Immature natural killer cell (primary cell): ENCODE data around the gene CCDC92. TPM values are rescaled to one million over a fixed set of nuclear protein-coding genes. Genes with fewer than 3 reads are reported as not detected.

Experiments
- polyA plus RNA-seq, 3 donors: library from polyadenylated mRNA; unstranded; fragments of 300-500 nt; fragmentation: Illumina TruSeq; gene quantifications; one replicate each; pipeline ENCODE4 v1.2.3, GENCODE V29; 2021

The CCDC92 gene
- polyA plus RNA-seq, 3 donors from 2014 or later, result 24.6 to 44.9 (median 25.1) TPM

Other genes starting within 250 kb of the CCDC92 start
- under 1 TPM; 0.02 to 0.24 (median 0.16) TPM for gene DNAH10, start 210.5 kb downstream of the CCDC92 start, polyA plus RNA-seq
- gene ZNF664, start 384 bp upstream of the CCDC92 start, polyA plus RNA-seq, result 10 to 100 TPM in 1 of 3 donors, 1 to 10 TPM in 2; 2.1 to 12.9 (median 8.2) TPM